GM12878 (cell line): Measurements from ENCODE around the gene ZNF425. TPM values are rescaled to one million over a fixed set of nuclear protein-coding genes. Genes with fewer than 3 reads are reported as not detected.

Source experiments
- ATF3 ChIP-seq: IDR thresholded peaks from 2 replicates; pipeline ENCODE4 v1.6.1; 2011; ENCODE audit warnings: low read depth, mild to moderate bottlenecking, low read length, moderate library complexity, borderline replicate concordance; ENCODE audit errors: extremely low read depth
- CREB1 ChIP-seq: IDR thresholded peaks from 2 replicates; pipeline ENCODE4 v1.6.1; 2012; ENCODE audit warnings: low read depth, mild to moderate bottlenecking, inconsistent platforms
- E2F4 ChIP-seq: IDR thresholded peaks from 2 replicates; pipeline ENCODE4 v1.6.1; 2012; ENCODE audit warnings: low read depth, low read length, improper control_type of control experiment
- ETV6 ChIP-seq, 2 experiments: fragments of 450-650 bp in 1 of 2; IDR thresholded peaks in 1 of 2; conservative IDR thresholded peaks in 1 of 2; 2 replicates each; pipeline ENCODE4 v1.6.1; 2014; ENCODE audit warnings: antibody characterized with exemption in 1 of 2, borderline replicate concordance in 1 of 2, low read depth in 1 of 2, mild to moderate bottlenecking in 1 of 2, moderate library complexity in 1 of 2
- HDGF ChIP-seq: fragments of 450-650 bp; IDR thresholded peaks from 2 replicates; pipeline ENCODE4 v1.6.1; 2016; ENCODE audit warnings: antibody characterized with exemption
- HSF1 ChIP-seq: fragments of 150-350 bp; IDR thresholded peaks from 2 replicates; pipeline ENCODE4 v1.6.1; 2014; ENCODE audit warnings: mild to moderate bottlenecking, low read depth, low read length
- KDM1A ChIP-seq: fragments of 200-600 bp; sonication (generic); IDR thresholded peaks from 2 replicates; pipeline ENCODE4 v1.6.1; 2016; ENCODE audit warnings: borderline replicate concordance
- MEF2A ChIP-seq: IDR thresholded peaks from 2 replicates; pipeline ENCODE4 v1.6.1; 2011; ENCODE audit warnings: low read depth, mild to moderate bottlenecking, low read length, moderate library complexity; ENCODE audit not compliant: insufficient read depth
- NR2C1 ChIP-seq: fragments of 450-650 bp; IDR thresholded peaks from 2 replicates; pipeline ENCODE4 v1.6.1; 2017; ENCODE audit warnings: antibody characterized with exemption, mild to moderate bottlenecking, moderate library complexity
- PAX5 ChIP-seq: IDR thresholded peaks from 2 replicates; pipeline ENCODE4 v1.6.1; 2011; ENCODE audit warnings: low read depth, low read length, borderline replicate concordance
- POU2F2 ChIP-seq: IDR thresholded peaks from 3 replicates; pipeline ENCODE4 v1.6.1; 2011; ENCODE audit warnings: low read depth, mild to moderate bottlenecking, low read length, borderline replicate concordance
- SP1 ChIP-seq: IDR thresholded peaks from one replicate; pipeline ENCODE4 v1.6.1; 2011; ENCODE audit warnings: low read depth, low read length
- ZBTB40 ChIP-seq: fragments of 450-650 bp; IDR thresholded peaks from 2 replicates; pipeline ENCODE4 v1.6.1; 2016; ENCODE audit warnings: mild to moderate bottlenecking, moderate library complexity, borderline replicate concordance
- ZNF592 ChIP-seq: fragments of 450-650 bp; IDR thresholded peaks from 2 replicates; pipeline ENCODE4 v1.6.1; 2017; ENCODE audit warnings: mild to moderate bottlenecking, moderate library complexity
- ZZZ3 ChIP-seq: IDR thresholded peaks from 2 replicates; pipeline ENCODE4 v1.6.1; 2011; ENCODE audit warnings: low read depth; ENCODE audit not compliant: control insufficient read depth, insufficient read length
- polyA plus RNA-seq, 11 experiments: library from polyadenylated mRNA; depleted of rRNA in 4 of 11; unstranded in 6 of 11; stranded (reverse) in 5 of 11; fragments of >200 nt; fragmentation: Nextera tagmentation in 4 of 11; fragmentation: Illumina TruSeq in 1 of 11; extraction: Ambion mirVana in 4 of 11; extraction: Trizol in 1 of 11; gene quantifications; 1 replicate in 1 of 11; 2 replicates in 10 of 11; pipeline versions ENCODE4 v1.2.1 to v1.2.3, GENCODE V29; 2011 to 2016; ENCODE audit warnings: inconsistent platforms in 2 of 11, missing spikeins in 2 of 11, low read depth in 1 of 11
- total RNA-seq, 4 experiments: library from RNA; depleted of rRNA in 3 of 4; stranded (reverse); fragments of >200 nt in 3 of 4; fragmentation: Illumina TruSeq in 1 of 4; extraction: Trizol in 1 of 4; gene quantifications; 2 replicates each; pipeline versions ENCODE4 v1.2.1 to v1.2.3, GENCODE V29; 2013 to 2021

The ZNF425 gene
- total and polyA plus RNA-seq, 10 of the 15 experiments (the other 5 are each of a cell fraction or from before 2014, with no cell fraction given), result 0.19 to 1.8 (median 0.91) TPM

- no peak for TF ChIP-seq E2F4
- peak; percentile 86; the same call in 1 of the 2 replicates for TF ChIP-seq ZNF592
- TF ChIP-seq PAX5, result peak; percentile 28; the same call in 1 of the 2 replicates
- TF ChIP-seq ZZZ3, result no peak
- TF ChIP-seq HDGF, result no peak
- peak; percentile 31 for TF ChIP-seq SP1
- peak; percentile 16; the same call in 1 of the 2 replicates for TF ChIP-seq CREB1
- TF ChIP-seq ZBTB40, result peak; percentile 52; the same call in 1 of the 2 replicates
- TF ChIP-seq ATF3, result no peak
- no peak for TF ChIP-seq KDM1A
- TF ChIP-seq MEF2A, result peak; percentile 72; the same call in 1 of the 2 replicates
- peak; percentile 55; the same call in 1 of the 2 replicates for TF ChIP-seq NR2C1
- TF ChIP-seq ETV6 (conservative IDR thresholded peaks at IDR 0.05 in 1 of 2, IDR thresholded peaks at IDR 0.05 in 1 of 2; ENCODE audit: borderline replicate concordance in 1 of 2, low read depth in 1 of 2), result no peak
- TF ChIP-seq POU2F2, result no peak; the same call in 2 of the 3 replicates
- TF ChIP-seq HSF1, result no peak
These were observed 21.1 kb upstream of the ZNF425 start, which contains the start of gene ZNF398 (continued) for GRCh38 chr7:149147072-149147751.
